Esophagus muscularis mucosa (tissue), 4 donors: Measurements from ENCODE around the gene WDR91. TPM values are rescaled to one million over a fixed set of nuclear protein-coding genes. Genes with fewer than 3 reads are reported as not detected.

Source experiments
- DNase-seq: peaks from one replicate; pipeline ENCODE4 v3.0.0-alpha.2; 2017; ENCODE audit errors: extremely low spot score
- H3K27ac ChIP-seq, 4 donors: fragments of 200-600 bp; sonication (generic); replicated peaks in 1 of 4; 1 replicate in 3 of 4; 2 replicates in 1 of 4; pipeline ENCODE4 v1.5.1; 2016 to 2019; ENCODE audit warnings: mild to moderate bottlenecking in 1 of 4
- H3K27me3 ChIP-seq, 4 donors: fragments of 200-600 bp; sonication (generic); one replicate each; pipeline versions ENCODE4 v1.5.1 to v1.6.0; 2016 to 2019
- H3K36me3 ChIP-seq, 4 donors: fragments of 200-600 bp; sonication (generic); one replicate each; pipeline ENCODE4 v1.5.1; 2016 to 2019
- H3K4me1 ChIP-seq, 4 donors: fragments of 200-600 bp; sonication (generic); one replicate each; pipeline ENCODE4 v1.5.1; 2016 to 2019
- H3K4me3 ChIP-seq, 4 donors: fragments of 200-600 bp; sonication (generic); 1 replicate in 2 of 4; 2 replicates in 2 of 4; pipeline ENCODE4 v1.5.1; 2016 to 2019; ENCODE audit warnings: mild to moderate bottlenecking in 4 of 4, moderate library complexity in 1 of 4
- H3K9me3 ChIP-seq, 4 donors: fragments of 200-600 bp; sonication (generic); 1 replicate in 3 of 4; 2 replicates in 1 of 4; pipeline ENCODE4 v1.5.1; 2016 to 2019
- EP300 ChIP-seq: sonication (generic); formaldehyde crosslinking; IDR thresholded peaks from one replicate; pipeline ENCODE4 v1.6.1; 2017; ENCODE audit warnings: antibody characterized with exemption
- POLR2A ChIP-seq: fragments of 450-650 bp; IDR thresholded peaks from one replicate; pipeline ENCODE4 v1.6.1; 2017; ENCODE audit warnings: antibody characterized with exemption, moderate library complexity, mild to moderate bottlenecking, low read depth
- POLR2AphosphoS5 ChIP-seq, 2 donors: sonication (generic); formaldehyde crosslinking; IDR thresholded peaks; one replicate each; pipeline ENCODE4 v1.6.1; 2017; ENCODE audit warnings: antibody characterized with exemption in 2 of 2
- WGBS: methylation state at CpG from one replicate; pipeline ENCODE4 v1.1.5; 2018; 5-methylcytosine and 5-hydroxymethylcytosine counted together
- intact Hi-C: fragments of 100-400 bp; cut with DNase I; formaldehyde crosslinking; loops from one replicate; pipeline ENCODE4 v1.15.1; 2023
- total RNA-seq, 4 donors: library from RNA; depleted of rRNA; stranded (reverse); fragments of >200 nt; gene quantifications; one replicate each; pipeline versions ENCODE4 v1.1.0 to v1.2.1, GENCODE V29; 2016
- TF ChIP-seq, protein P1 (sequence below), 3 experiments: fragments of 200-600 bp in 2 of 3; fragments of 450-650 bp in 1 of 3; sonication (generic) in 2 of 3; IDR thresholded peaks; one replicate each; pipeline ENCODE4 v1.5.1; 2017 to 2019; ENCODE audit warnings: antibody characterized with exemption in 3 of 3, mild to moderate bottlenecking in 2 of 3, moderate library complexity in 1 of 3

The WDR91 gene
- total RNA-seq, 4 donors from 2014 or later = 13.3 to 27.4 (median 20.4) TPM

- H3K4me1 ChIP-seq = peaks cover 71 to 76% (median 73%) of the 10 kb centered on the region in 4 donors
- 82% methylated on average over 12 of the region's 12 CpGs for WGBS
- H3K36me3 ChIP-seq = peaks cover 4 to 51% (median 49%) of the 10 kb centered on the region in 4 donors
- H3K27ac ChIP-seq = peak overlapping the region; percentile 94 to 98 (median 96)
- TF ChIP-seq POLR2AphosphoS5 (IDR thresholded peaks at IDR 0.05) (no peak), EP300 (no peak), POLR2A (no peak)
- TF ChIP-seq, protein P1, sequence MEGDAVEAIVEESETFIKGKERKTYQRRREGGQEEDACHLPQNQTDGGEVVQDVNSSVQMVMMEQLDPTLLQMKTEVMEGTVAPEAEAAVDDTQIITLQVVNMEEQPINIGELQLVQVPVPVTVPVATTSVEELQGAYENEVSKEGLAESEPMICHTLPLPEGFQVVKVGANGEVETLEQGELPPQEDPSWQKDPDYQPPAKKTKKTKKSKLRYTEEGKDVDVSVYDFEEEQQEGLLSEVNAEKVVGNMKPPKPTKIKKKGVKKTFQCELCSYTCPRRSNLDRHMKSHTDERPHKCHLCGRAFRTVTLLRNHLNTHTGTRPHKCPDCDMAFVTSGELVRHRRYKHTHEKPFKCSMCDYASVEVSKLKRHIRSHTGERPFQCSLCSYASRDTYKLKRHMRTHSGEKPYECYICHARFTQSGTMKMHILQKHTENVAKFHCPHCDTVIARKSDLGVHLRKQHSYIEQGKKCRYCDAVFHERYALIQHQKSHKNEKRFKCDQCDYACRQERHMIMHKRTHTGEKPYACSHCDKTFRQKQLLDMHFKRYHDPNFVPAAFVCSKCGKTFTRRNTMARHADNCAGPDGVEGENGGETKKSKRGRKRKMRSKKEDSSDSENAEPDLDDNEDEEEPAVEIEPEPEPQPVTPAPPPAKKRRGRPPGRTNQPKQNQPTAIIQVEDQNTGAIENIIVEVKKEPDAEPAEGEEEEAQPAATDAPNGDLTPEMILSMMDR (IDR thresholded peaks at IDR 0.05) = no peak
- H3K9me3 ChIP-seq = no peaks in the 10 kb centered on the region
- H3K4me3 ChIP-seq = no peak overlapping the region
- intact Hi-C loops = no loop called here
- no peak for DNase-seq
- H3K27me3 ChIP-seq = peaks cover 0 to 4% (median 0%) of the 10 kb centered on the region in 4 donors
These were observed 43.9 kb downstream of the WDR91 start for GRCh38 chr7:135167365-135167917.

DNA sequence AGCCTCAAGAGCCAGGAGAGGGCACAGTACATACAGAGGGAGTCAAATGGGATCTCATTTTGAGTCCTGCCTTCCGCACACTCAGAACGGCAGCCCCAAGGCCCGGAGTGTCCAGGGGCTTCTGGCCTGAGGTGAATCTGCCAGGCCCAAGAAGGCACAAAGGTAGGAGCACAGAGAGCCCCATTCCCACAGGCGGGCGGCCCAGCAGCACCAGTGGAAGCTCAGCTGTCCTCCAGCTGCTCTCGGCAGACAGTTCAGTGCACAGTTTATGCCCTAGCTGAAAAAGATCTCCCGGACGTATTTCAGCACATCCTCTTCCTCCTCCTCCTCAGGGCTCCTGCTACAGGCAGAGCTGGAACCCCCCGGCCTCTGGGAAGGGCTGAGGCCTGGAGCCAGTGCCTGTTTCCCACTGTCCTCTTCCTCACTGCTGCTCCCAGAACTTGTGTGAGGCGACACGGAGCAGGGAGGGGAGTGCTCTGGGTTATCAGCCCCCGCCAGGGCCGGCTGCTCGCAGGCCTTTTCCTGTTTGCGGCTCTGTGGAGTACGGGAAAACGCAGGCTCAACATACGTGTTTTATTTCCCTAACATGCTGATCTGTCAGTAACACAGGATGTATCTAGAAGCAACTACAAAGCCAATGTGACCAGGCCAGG is 44.9 kb downstream of the WDR91 start:
- Histone ChIP-seq H3K27ac (peak overlapping the region; percentile 42 to 98 (median 96)), H3K36me3 (peaks cover 4 to 51% (median 49%) of the 10 kb centered on the region in 4 donors), H3K27me3 (peaks cover 0 to 4% (median 0%) of the 10 kb centered on the region in 4 donors), H3K4me1 (peaks cover 69 to 79% (median 73%) of the 10 kb centered on the region in 4 donors), H3K4me3 (no peak overlapping the region), H3K9me3 (no peaks in the 10 kb centered on the region)
- WGBS = 61% methylated on average over 12 of the region's 18 CpGs
- TF ChIP-seq POLR2A (no peak), POLR2AphosphoS5 (IDR thresholded peaks at IDR 0.05) (no peak), EP300 (no peak)
- TF ChIP-seq, protein P1 (IDR thresholded peaks at IDR 0.05) = no peak
- no peak for DNase-seq
- intact Hi-C loops = no loop called here

DNA sequence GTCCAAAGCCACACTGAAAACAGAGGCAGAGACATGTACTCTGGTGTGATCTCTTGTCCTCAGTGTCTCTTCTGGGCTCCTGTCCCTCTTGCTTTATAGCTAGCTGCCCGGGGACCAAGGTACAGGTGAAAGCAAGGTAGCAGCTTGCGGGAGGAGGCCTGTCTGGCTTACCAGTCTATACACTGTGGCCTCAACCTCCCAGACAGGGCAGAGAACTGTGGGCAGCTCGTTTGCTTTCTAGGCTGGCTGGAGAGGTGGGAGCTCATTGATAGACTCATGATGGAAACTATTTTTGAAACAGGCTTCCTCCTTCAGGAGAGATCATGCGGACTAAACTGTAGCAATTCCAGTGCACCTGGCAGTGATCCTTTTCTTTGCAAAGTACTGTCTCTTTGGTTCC is 45.5 kb downstream of the WDR91 start:
- no peak for DNase-seq
- Histone ChIP-seq H3K27ac (peak overlapping the region in 3 of 4 donors; percentile 46 to 98 (median 96)), H3K9me3 (no peaks in the 10 kb centered on the region), H3K36me3 (peaks cover 4 to 51% (median 49%) of the 10 kb centered on the region in 4 donors), H3K27me3 (peaks cover 0 to 4% (median 0%) of the 10 kb centered on the region in 4 donors), H3K4me3 (no peak overlapping the region), H3K4me1 (peaks cover 69 to 79% (median 73%) of the 10 kb centered on the region in 4 donors)
- TF ChIP-seq, protein P1 (IDR thresholded peaks at IDR 0.05) = no peak
- intact Hi-C loops = no loop called here
- 82% methylated on average over 4 of the region's 4 CpGs for WGBS

DNA sequence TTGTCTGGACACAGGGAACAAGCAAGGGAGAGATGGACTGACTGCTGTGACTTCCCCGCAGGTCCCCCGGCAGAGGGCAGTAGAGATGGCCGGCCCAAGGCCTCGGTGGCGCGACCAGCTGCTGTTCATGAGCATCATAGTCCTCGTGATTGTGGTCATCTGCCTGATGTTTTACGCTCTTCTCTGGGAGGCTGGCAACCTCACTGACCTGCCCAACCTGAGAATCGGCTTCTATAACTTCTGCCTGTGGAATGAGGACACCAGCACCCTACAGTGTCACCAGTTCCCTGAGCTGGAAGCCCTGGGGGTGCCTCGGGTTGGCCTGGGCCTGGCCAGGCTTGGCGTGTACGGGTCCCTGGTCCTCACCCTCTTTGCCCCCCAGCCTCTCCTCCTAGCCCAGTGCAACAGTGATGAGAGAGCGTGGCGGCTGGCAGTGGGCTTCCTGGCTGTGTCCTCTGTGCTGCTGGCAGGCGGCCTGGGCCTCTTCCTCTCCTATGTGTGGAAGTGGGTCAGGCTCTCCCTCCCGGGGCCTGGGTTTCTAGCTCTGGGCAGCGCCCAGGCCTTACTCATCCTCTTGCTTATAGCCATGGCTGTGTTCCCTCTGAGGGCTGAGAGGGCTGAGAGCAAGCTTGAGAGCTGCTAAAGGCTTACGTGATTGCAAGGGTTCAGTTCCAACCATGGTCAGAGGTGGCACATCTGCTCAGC is 46.8 kb downstream of the WDR91 start:
- intact Hi-C loops = no loop called here
- no peak overlapping the region for H3K4me3 ChIP-seq
- H3K27ac ChIP-seq = peak overlapping the region; percentile 18 to 98 (median 71)
- no peak for TF ChIP-seq EP300
- TF ChIP-seq POLR2A = no peak
- TF ChIP-seq, protein P1 (IDR thresholded peaks at IDR 0.05) = peak in 1 of 3 experiments; percentile 17
- TF ChIP-seq POLR2AphosphoS5 (IDR thresholded peaks at IDR 0.05) = no peak
- H3K27me3 ChIP-seq = no peaks in the 10 kb centered on the region
- H3K9me3 ChIP-seq = no peaks in the 10 kb centered on the region
- no peak for DNase-seq
- 82% methylated on average over 11 of the region's 18 CpGs for WGBS
- H3K36me3 ChIP-seq = peaks cover 4 to 51% (median 49%) of the 10 kb centered on the region in 4 donors
- peaks cover 76 to 87% (median 79%) of the 10 kb centered on the region in 4 donors for H3K4me1 ChIP-seq
